IMR-90 (cell line): ENCODE results near the gene COPS9. TPM values are rescaled to one million over a fixed set of nuclear protein-coding genes. Genes with fewer than 3 reads are reported as not detected.

Experiments used
- ATAC-seq: fragments of 200-7000 bp; cut with Tn5 transposase; 2 replicates; pipeline ENCODE4 v1.9.1; 2020; ENCODE audit warnings: low read depth, mild to moderate bottlenecking, moderate library complexity
- BruUV-seq: library from RNA; stranded (reverse); fragments of 400-500 nt; replicated peaks from 2 replicates; lab custom pipeline; 2021; lab: Mats Ljungman, UMichigan
- CTCF ChIA-PET: fragments of 300-600 bp; formaldehyde crosslinking; extraction: SDS; loops from one replicate; lab custom pipeline; 2021; ENCODE audit warnings: antibody characterized with exemption; lab: Yijun Ruan, JAX
- POLR2A ChIA-PET: fragments of 300-600 bp; sonication (Branson Sonifier 250); formaldehyde crosslinking; loops from one replicate; lab custom pipeline; 2022; ENCODE audit warnings: antibody characterized with exemption; ENCODE audit not compliant: unreplicated experiment; lab: Charles Lee
- DNase-seq: peaks from one replicate; pipeline ENCODE4 v3.0.0; 2013
- H2AFZ ChIP-seq: replicated peaks from 2 replicates; pipeline ENCODE3; 2013; ENCODE audit warnings: low read length, mild to moderate bottlenecking; ENCODE audit not compliant: poor library complexity
- H2AK5ac ChIP-seq: 2 replicates; pipeline ENCODE4 v1.6.1; 2013; ENCODE audit warnings: low read depth, low read length, inconsistent platforms
- H2AK9ac ChIP-seq: replicated peaks from 2 replicates; pipeline ENCODE3; 2013; ENCODE audit warnings: mild to moderate bottlenecking, low read depth, low read length, moderate library complexity; ENCODE audit not compliant: poor library complexity
- H2BK120ac ChIP-seq: 2 replicates; pipeline ENCODE4 v1.6.1; 2013; ENCODE audit warnings: low read depth, low read length, inconsistent platforms
- H2BK15ac ChIP-seq: 3 replicates; pipeline ENCODE4 v1.6.1; 2013; ENCODE audit warnings: low read depth, low read length, inconsistent platforms
- H2BK20ac ChIP-seq: 2 replicates; pipeline ENCODE4 v1.6.1; 2013; ENCODE audit warnings: low read depth, mild to moderate bottlenecking, inconsistent platforms, low read length, moderate library complexity
- H2BK5ac ChIP-seq: 2 replicates; pipeline ENCODE4 v1.6.1; 2013; ENCODE audit warnings: mild to moderate bottlenecking, low read depth, low read length, inconsistent platforms; ENCODE audit not compliant: poor library complexity, severe bottlenecking
- H3K14ac ChIP-seq: replicated peaks from 2 replicates; pipeline ENCODE4 v1.6.1; 2013; ENCODE audit warnings: low read depth, low read length, inconsistent platforms
- H3K18ac ChIP-seq: 2 replicates; pipeline ENCODE4 v1.6.1; 2013; ENCODE audit warnings: low read depth, low read length, control low read depth
- H3K23ac ChIP-seq: 2 replicates; pipeline ENCODE4 v1.6.1; 2013; ENCODE audit warnings: low read depth, low read length, inconsistent platforms
- H3K27ac ChIP-seq: 2 replicates; pipeline ENCODE4 v1.5.1; 2013; ENCODE audit warnings: mild to moderate bottlenecking, control low read depth, low read length; ENCODE audit not compliant: insufficient read depth
- H3K27me3 ChIP-seq: 2 replicates; pipeline ENCODE4 v1.6.1; 2013; ENCODE audit warnings: low read length; ENCODE audit not compliant: control insufficient read depth, insufficient read depth
- H3K36me3 ChIP-seq: 2 replicates; pipeline ENCODE4 v1.6.1; 2013; ENCODE audit warnings: low read length, mixed read lengths; ENCODE audit not compliant: control insufficient read depth, insufficient read depth
- H3K4ac ChIP-seq: 2 replicates; pipeline ENCODE4 v1.6.1; 2013; ENCODE audit warnings: low read depth, low read length, inconsistent platforms
- H3K4me1 ChIP-seq: 2 replicates; pipeline ENCODE4 v1.6.1; 2013; ENCODE audit warnings: low read length, mixed read lengths; ENCODE audit not compliant: control insufficient read depth, insufficient read depth
- H3K4me2 ChIP-seq: 2 replicates; pipeline ENCODE4 v1.6.1; 2013; ENCODE audit warnings: low read depth, mild to moderate bottlenecking, control low read depth, low read length, moderate library complexity
- H3K4me3 ChIP-seq: 2 replicates; pipeline ENCODE4 v1.5.1; 2013; ENCODE audit warnings: low read depth, mild to moderate bottlenecking, control low read depth, low read length, moderate library complexity; ENCODE audit not compliant: insufficient read depth
- H3K56ac ChIP-seq: 2 replicates; pipeline ENCODE4 v1.6.1; 2013; ENCODE audit warnings: low read length, inconsistent platforms; ENCODE audit not compliant: insufficient read depth; ENCODE audit errors: extremely low read depth
- H3K79me1 ChIP-seq, 2 experiments: 2 replicates each; pipeline ENCODE4 v1.6.1; 2013; ENCODE audit warnings: low read length in 2 of 2, inconsistent platforms in 1 of 2, low read depth in 1 of 2
- H3K9ac ChIP-seq: 2 replicates; pipeline ENCODE4 v1.6.1; 2013; ENCODE audit warnings: low read depth, low read length, control low read depth
- H3K9me1 ChIP-seq: 2 replicates; pipeline ENCODE4 v1.6.1; 2013; ENCODE audit warnings: low read length, inconsistent platforms; ENCODE audit not compliant: insufficient read depth
- H3K9me3 ChIP-seq: 2 replicates; pipeline ENCODE4 v1.6.1; 2013; ENCODE audit warnings: low read length; ENCODE audit not compliant: control insufficient read depth, insufficient read depth
- H4K20me1 ChIP-seq: 2 replicates; pipeline ENCODE4 v1.6.1; 2013; ENCODE audit warnings: low read length, inconsistent platforms; ENCODE audit not compliant: insufficient read depth
- H4K5ac ChIP-seq: 2 replicates; pipeline ENCODE4 v1.6.1; 2013; ENCODE audit warnings: mild to moderate bottlenecking, low read depth, low read length, control low read depth
- H4K8ac ChIP-seq, 2 experiments: 2 replicates each; pipeline ENCODE4 v1.6.1; 2013; ENCODE audit warnings: low read depth in 2 of 2, low read length in 2 of 2, control low read depth in 1 of 2, inconsistent platforms in 1 of 2
- H4K91ac ChIP-seq: 2 replicates; pipeline ENCODE4 v1.6.1; 2013; ENCODE audit warnings: low read depth, low read length, inconsistent platforms; ENCODE audit not compliant: insufficient read depth
- CEBPB ChIP-seq: IDR thresholded peaks from 2 replicates; pipeline ENCODE4 v1.6.1; 2012; ENCODE audit warnings: low read depth, low read length, improper control_type of control experiment
- CHD1 ChIP-seq: IDR thresholded peaks from 2 replicates; pipeline ENCODE4 v1.6.1; 2012; ENCODE audit warnings: low read depth, low read length, improper control_type of control experiment
- FOS ChIP-seq: fragments of 150-350 bp; IDR thresholded peaks from 2 replicates; pipeline ENCODE4 v1.6.1; 2016; ENCODE audit warnings: low read depth, low read length
- MAZ ChIP-seq: IDR thresholded peaks from 2 replicates; pipeline ENCODE4 v1.6.1; 2012; ENCODE audit warnings: low read depth, mild to moderate bottlenecking, low read length, improper control_type of control experiment, moderate library complexity, borderline replicate concordance
- MXI1 ChIP-seq: IDR thresholded peaks from 2 replicates; pipeline ENCODE4 v1.6.1; 2012; ENCODE audit warnings: low read depth, mild to moderate bottlenecking, low read length, moderate library complexity, borderline replicate concordance
- POLR2A ChIP-seq: IDR thresholded peaks from 2 replicates; pipeline ENCODE4 v1.6.1; 2012; ENCODE audit warnings: mild to moderate bottlenecking, low read depth, low read length
- RAD21 ChIP-seq: IDR thresholded peaks from 2 replicates; pipeline ENCODE4 v1.6.1; 2012; ENCODE audit warnings: low read length, improper control_type of control experiment
- SMC3 ChIP-seq: fragments of 150-350 bp; IDR thresholded peaks from 2 replicates; pipeline ENCODE4 v1.6.1; 2016; ENCODE audit warnings: low read depth, mild to moderate bottlenecking, antibody characterized with exemption, low read length, moderate library complexity
- WGBS, 2 experiments: methylation state at CpG; one replicate each; pipeline versions ENCODE4 v1.1.5 to v1.1.7; 2013; ENCODE audit warnings: missing lambda C conversion rate in 2 of 2; ENCODE audit not compliant: insufficient read length in 1 of 2; ENCODE audit errors: extremely low coverage in 2 of 2; 5-methylcytosine and 5-hydroxymethylcytosine counted together
- dilution Hi-C: fragments of 300-500 bp; cut with HindIII; formaldehyde crosslinking; loops from one replicate; pipeline ENCODE4 v1.14.3; 2018; ENCODE audit warnings: low sequenced_read_pairs; ENCODE audit not compliant: unreplicated experiment
- in situ Hi-C: fragments of 300-500 bp; cut with MboI; formaldehyde crosslinking; loops from 3 replicates; pipeline ENCODE4 v1.14.3; 2019; ENCODE audit warnings: low sequenced_read_pairs, inconsistent platforms, mixed read lengths
- intact Hi-C: fragments of 100-400 bp; cut with micrococcal nuclease; formaldehyde crosslinking; loops from 2 replicates; pipeline ENCODE4 v1.10.0; 2022
- polyA plus RNA-seq, 3 experiments: library from polyadenylated mRNA; depleted of rRNA; stranded (reverse); fragments of >200 nt; gene quantifications; 2 replicates each; pipeline ENCODE4 v1.2.3, GENCODE V29; 2012; ENCODE audit warnings: low replicate concordance in 1 of 3
- total RNA-seq: library from RNA; depleted of rRNA; stranded (reverse); fragments of >200 nt; gene quantifications from 2 replicates; pipeline ENCODE4 v1.2.3, GENCODE V29; 2012
- TF ChIP-seq, protein P1 (sequence below): conservative IDR thresholded peaks from 2 replicates; pipeline ENCODE4 v1.5.1; 2012; ENCODE audit warnings: mild to moderate bottlenecking, low read depth, low read length, improper control_type of control experiment
- TF ChIP-seq, protein P2 (sequence below): fragments of 150-350 bp; IDR thresholded peaks from 2 replicates; pipeline ENCODE4 v1.6.1; 2016; ENCODE audit warnings: low read depth, mild to moderate bottlenecking, low read length, moderate library complexity, borderline replicate concordance

Gene COPS9
- total and polyA plus RNA-seq, 2 of the 4 experiments (the other 2 are of a cell fraction) = 85.9 to 309 TPM

DNA sequence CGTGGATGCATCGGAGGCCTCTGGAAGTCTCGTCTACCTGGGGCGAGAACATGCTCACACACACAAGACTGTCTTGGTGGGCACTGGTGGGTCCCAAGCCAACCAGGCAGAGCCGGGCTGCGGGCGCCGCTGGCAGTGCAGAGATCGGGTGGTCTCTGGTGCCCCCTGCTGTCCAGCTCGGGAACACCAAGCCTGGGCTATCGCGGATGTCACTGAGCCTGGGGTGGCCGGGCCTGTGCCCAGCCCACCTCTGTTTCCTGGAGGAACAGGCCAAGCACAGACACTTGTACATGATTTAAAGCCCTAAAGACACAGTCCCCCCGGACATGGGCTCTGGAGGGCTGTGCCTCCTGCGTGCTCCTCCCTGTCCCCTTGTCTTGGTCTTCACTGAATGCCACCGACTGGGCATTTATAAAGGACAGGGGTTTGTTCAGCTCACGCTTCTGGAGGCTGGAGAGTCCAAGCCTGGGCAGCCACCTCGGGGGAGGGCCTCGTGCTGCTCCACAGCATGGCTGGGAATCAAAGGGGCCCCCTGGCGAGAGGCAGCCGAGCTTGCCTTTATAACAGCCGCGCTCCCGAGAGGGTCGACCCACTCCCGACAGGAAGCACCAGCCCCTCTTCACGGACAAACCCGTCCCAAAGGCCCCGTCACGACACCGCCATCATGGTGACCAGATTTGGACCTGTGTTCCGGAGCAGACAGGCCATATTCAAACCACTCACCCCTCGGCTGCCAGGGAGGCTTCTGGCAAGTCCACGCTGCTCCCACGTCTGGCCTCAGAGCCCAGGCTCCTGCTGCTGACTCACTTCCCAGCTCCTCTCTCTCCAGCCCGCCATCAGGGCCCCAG lies 7.9 kb upstream of the COPS9 start:
- Histone ChIP-seq H3K4me3 (no peak overlapping the region), H2AK5ac (no peak overlapping the region)

More for the DNA sequence above, 7.9 kb upstream of the COPS9 start:
- H3K18ac ChIP-seq = no peak overlapping the region
- peak overlapping the region; percentile 82 for H2AFZ ChIP-seq
- DNase-seq (peak; percentile 22), ATAC-seq (peak; percentile 98)
- no peak overlapping the region for H2BK120ac ChIP-seq
- H3K9ac ChIP-seq = no peak overlapping the region
- intact Hi-C loops = loop anchor here (1.0 to 2.0 kb wide), 2 partner anchors 83 to 123 kb away; no protein-coding TSS in a partner anchor
- H3K4ac ChIP-seq = no peak overlapping the region
- 47% methylated on average over 10 of the region's 36 CpGs; no CpG with 5 or more reads in 1 of the 2 experiments for WGBS, 2 experiments
- CTCF ChIA-PET = interaction anchor here (0.5 to 4.6 kb wide), 7 partner anchors 9 to 916 kb away, joined by 3 to 40 read pairs (median 3); no protein-coding TSS in a partner anchor
- POLR2A ChIA-PET = no interaction called here
- no peak overlapping the region for H3K4me2 ChIP-seq
- peaks cover 6% of the 10 kb centered on the region; the same call in 1 of the 2 replicates for H3K9me1 ChIP-seq
- peaks cover 27% of the 10 kb centered on the region for H3K27me3 ChIP-seq
- no TSS peak for BruUV-seq
- no peak overlapping the region for H3K27ac ChIP-seq
- H3K14ac ChIP-seq = no peak overlapping the region
- H3K4me1 ChIP-seq = no peaks in the 10 kb centered on the region
- no peak overlapping the region for H2BK5ac ChIP-seq
- dilution Hi-C loops = no loop called here
- H2BK20ac ChIP-seq = no peak overlapping the region
- in situ Hi-C loops = loop anchor here (5.0 to 25.0 kb wide), 2 partner anchors 82 to 1107 kb away; no protein-coding TSS in a partner anchor
- no peak overlapping the region for H3K23ac ChIP-seq
- no peak overlapping the region for H2BK15ac ChIP-seq
- peaks cover 4% of the 10 kb centered on the region; the same call in 1 of the 2 replicates for H4K20me1 ChIP-seq
- no peaks in the 10 kb centered on the region for H3K79me1 ChIP-seq
- H4K91ac ChIP-seq = no peak overlapping the region
- TF ChIP-seq, protein P1, sequence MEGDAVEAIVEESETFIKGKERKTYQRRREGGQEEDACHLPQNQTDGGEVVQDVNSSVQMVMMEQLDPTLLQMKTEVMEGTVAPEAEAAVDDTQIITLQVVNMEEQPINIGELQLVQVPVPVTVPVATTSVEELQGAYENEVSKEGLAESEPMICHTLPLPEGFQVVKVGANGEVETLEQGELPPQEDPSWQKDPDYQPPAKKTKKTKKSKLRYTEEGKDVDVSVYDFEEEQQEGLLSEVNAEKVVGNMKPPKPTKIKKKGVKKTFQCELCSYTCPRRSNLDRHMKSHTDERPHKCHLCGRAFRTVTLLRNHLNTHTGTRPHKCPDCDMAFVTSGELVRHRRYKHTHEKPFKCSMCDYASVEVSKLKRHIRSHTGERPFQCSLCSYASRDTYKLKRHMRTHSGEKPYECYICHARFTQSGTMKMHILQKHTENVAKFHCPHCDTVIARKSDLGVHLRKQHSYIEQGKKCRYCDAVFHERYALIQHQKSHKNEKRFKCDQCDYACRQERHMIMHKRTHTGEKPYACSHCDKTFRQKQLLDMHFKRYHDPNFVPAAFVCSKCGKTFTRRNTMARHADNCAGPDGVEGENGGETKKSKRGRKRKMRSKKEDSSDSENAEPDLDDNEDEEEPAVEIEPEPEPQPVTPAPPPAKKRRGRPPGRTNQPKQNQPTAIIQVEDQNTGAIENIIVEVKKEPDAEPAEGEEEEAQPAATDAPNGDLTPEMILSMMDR = peak; percentile 94
- TF ChIP-seq RAD21 (peak; percentile 91), SMC3 (peak; percentile 72), FOS (no peak), MXI1 (no peak), CEBPB (no peak), MAZ (no peak), CHD1 (no peak), POLR2A (no peak)
- TF ChIP-seq, protein P2, sequence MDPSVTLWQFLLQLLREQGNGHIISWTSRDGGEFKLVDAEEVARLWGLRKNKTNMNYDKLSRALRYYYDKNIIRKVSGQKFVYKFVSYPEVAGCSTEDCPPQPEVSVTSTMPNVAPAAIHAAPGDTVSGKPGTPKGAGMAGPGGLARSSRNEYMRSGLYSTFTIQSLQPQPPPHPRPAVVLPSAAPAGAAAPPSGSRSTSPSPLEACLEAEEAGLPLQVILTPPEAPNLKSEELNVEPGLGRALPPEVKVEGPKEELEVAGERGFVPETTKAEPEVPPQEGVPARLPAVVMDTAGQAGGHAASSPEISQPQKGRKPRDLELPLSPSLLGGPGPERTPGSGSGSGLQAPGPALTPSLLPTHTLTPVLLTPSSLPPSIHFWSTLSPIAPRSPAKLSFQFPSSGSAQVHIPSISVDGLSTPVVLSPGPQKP = no peak
- no peak overlapping the region for H2AK9ac ChIP-seq
- no peaks in the 10 kb centered on the region for H3K9me3 ChIP-seq
- no peaks in the 10 kb centered on the region for H3K36me3 ChIP-seq
- no peak overlapping the region for H4K8ac ChIP-seq
- H3K56ac ChIP-seq = no peak overlapping the region
- no peak overlapping the region for H4K5ac ChIP-seq
